ENCODE measurements around the gene U2AF2.
"Not testable (repeated sequence)": the region's sequence is repeated elsewhere in the genome, so short reads cannot be mapped to it uniquely, and the experiment has no call there.

U2AF2 gene

GRCh38 chr19:55692681-55693081 is 37.8 kb downstream of the U2AF2 start:
- DNase-seq: no peak

- peak in 1 of 2 donors; percentile 17 for DNase-seq
Measured at GRCh38 chr19:55693336-55693974, 38.6 kb downstream of the U2AF2 start.

GRCh38 chr19:55694241-55694655 is 39.4 kb downstream of the U2AF2 start:
- DNase-seq: no peak

- no peak for DNase-seq
Measured at GRCh38 chr19:55694656-55695491, 40.0 kb downstream of the U2AF2 start.

- no peak for DNase-seq
Measured at GRCh38 chr19:55695511-55696290, 40.9 kb downstream of the U2AF2 start.

- DNase-seq: no peak
Measured at GRCh38 chr19:55696301-55697068, 41.6 kb downstream of the U2AF2 start.

GRCh38 chr19:55697069-55697440 is 42.2 kb downstream of the U2AF2 start:
- no peak for DNase-seq

GRCh38 chr19:55697698-55698097 is 42.9 kb downstream of the U2AF2 start:
- DNase-seq: no peak

GRCh38 chr19:55698256-55698655 is 43.4 kb downstream of the U2AF2 start:
- no peak for DNase-seq

- no peak for DNase-seq
Measured at GRCh38 chr19:55699221-55699620, 44.4 kb downstream of the U2AF2 start.

GRCh38 chr19:55700813-55701212 is 46.0 kb downstream of the U2AF2 start:
- no peak for DNase-seq

GRCh38 chr19:55702131-55702627 is 47.3 kb downstream of the U2AF2 start:
- no peak for DNase-seq

- peak in 1 of 2 donors; percentile 7 for DNase-seq
Measured at GRCh38 chr19:55703790-55704215, 49.0 kb downstream of the U2AF2 start.

- DNase-seq: no peak
Measured at GRCh38 chr19:55704494-55705245, 49.8 kb downstream of the U2AF2 start.

GRCh38 chr19:55705972-55706371 is 51.1 kb downstream of the U2AF2 start:
- no peak for DNase-seq

- DNase-seq: no peak
Measured at GRCh38 chr19:55711719-55712118, 56.9 kb downstream of the U2AF2 start.

- no peak for DNase-seq
Measured at GRCh38 chr19:55712804-55713631, 58.2 kb downstream of the U2AF2 start.

GRCh38 chr19:55716531-55716930 is 61.7 kb downstream of the U2AF2 start:
- DNase-seq: no peak

GRCh38 chr19:55717251-55717650 is 62.4 kb downstream of the U2AF2 start:
- DNase-seq: no peak

GRCh38 chr19:55717879-55718711 is 63.3 kb downstream of the U2AF2 start:
- not testable (repeated sequence) for DNase-seq

Measured in hippocampal formation (tissue), 2 donors.